Heart right ventricle (tissue), 16 donors: ENCODE results near the gene LIMCH1. TPM values are rescaled to one million over a fixed set of nuclear protein-coding genes. Genes with fewer than 3 reads are reported as not detected.

Experiments used
- ATAC-seq, 8 donors: fragments of 200-7000 bp; cut with Tn5 transposase; one replicate each; pipeline ENCODE4 v1.9.1; 2020; ENCODE audit warnings: mild to moderate bottlenecking in 8 of 8, moderate library complexity in 8 of 8, moderate number of reproducible peaks in 1 of 8
- DNase-seq, 2 donors: peaks; one replicate each; pipeline ENCODE4 v3.0.0-alpha.2; 2020
- H3K27ac ChIP-seq, 10 donors: fragments of 200-600 bp; sonication (generic) in 2 of 10; one replicate each; pipeline versions ENCODE4 v1.5.0 to v1.8.0; 2020 to 2022; ENCODE audit warnings: mild to moderate bottlenecking in 3 of 10
- H3K27me3 ChIP-seq, 7 donors: fragments of 200-600 bp; one replicate each; pipeline ENCODE4 v1.8.0; 2021 to 2022; ENCODE audit warnings: mild to moderate bottlenecking in 2 of 7
- H3K36me3 ChIP-seq, 9 donors: fragments of 200-600 bp; sonication (generic) in 1 of 9; one replicate each; pipeline versions ENCODE4 v1.5.0 to v1.8.0; 2020 to 2022; ENCODE audit warnings: mild to moderate bottlenecking in 2 of 9
- H3K4me1 ChIP-seq, 9 donors: fragments of 200-600 bp; sonication (generic) in 1 of 9; one replicate each; pipeline versions ENCODE4 v1.5.0 to v1.8.0; 2020 to 2022; ENCODE audit warnings: mild to moderate bottlenecking in 4 of 9
- H3K4me3 ChIP-seq, 10 donors: fragments of 200-600 bp; sonication (generic) in 2 of 10; one replicate each; pipeline versions ENCODE4 v1.5.0 to v1.8.0; 2020 to 2022; ENCODE audit warnings: mild to moderate bottlenecking in 7 of 10, moderate library complexity in 2 of 10
- H3K9me3 ChIP-seq, 11 donors: fragments of 200-600 bp in 10 of 11; sonication (generic) in 2 of 11; one replicate each; pipeline versions ENCODE4 v1.5.0 to v1.8.0; 2013 to 2022; ENCODE audit warnings: mild to moderate bottlenecking in 2 of 11, control low read depth in 1 of 11, moderate library complexity in 1 of 11
- CTCF ChIP-seq, 9 donors: fragments of 200-600 bp; sonication (generic) in 2 of 9; IDR thresholded peaks; one replicate each; pipeline versions ENCODE4 v1.5.0 to v1.8.0; 2021 to 2022; ENCODE audit warnings: antibody characterized with exemption in 9 of 9, mild to moderate bottlenecking in 5 of 9, moderate library complexity in 1 of 9
- WGBS, 2 donors: extraction: QIAGEN DNeasy Blood & Tissue Kit; methylation state at CpG; one replicate each; pipeline ENCODE4 v1.1.7; 2013; ENCODE audit warnings: inconsistent platforms in 1 of 2; 5-methylcytosine and 5-hydroxymethylcytosine counted together
- intact Hi-C, 10 donors: fragments of 100-400 bp; cut with DNase I; formaldehyde crosslinking; loops; one replicate each; pipeline versions ENCODE4 v1.11.1 to v1.14.2; 2022
- polyA plus RNA-seq, 2 donors: library from polyadenylated mRNA; stranded (reverse); fragments of 200-250 nt; gene quantifications; one replicate each; pipeline ENCODE4 v1.2.3, GENCODE V29; 2013
- total RNA-seq, 10 donors: library from RNA; stranded (reverse); fragmentation: NEBNext Ultra II Directional in 3 of 10; extraction: Animal tissue kit (Norgen Biotek cat#: 25700) in 3 of 10; gene quantifications; one replicate each; pipeline versions ENCODE4 v1.2.1 to v1.2.4, GENCODE V29; 2021 to 2023
- donor health status: Arrhythmogenic right ventricular cardiomyopathy.
- donor health status: ischemic (EF 13 %, LVEDD 7.1; RV severe dilation, severe dysfunction).
- donor health status: healthy with polysubstance abuse.
- donor health status: DM: no; HTN: yes; CAD: no.
- donor health status: DM: no; HTN: no; CAD: no.
- donor health status: ischemic (EF 25% LVEDD 6.9; RV normal size, moderate dysfunction).
- donor health status: ischemic (EF 25% LVEDD 5.7; RV mildly dilated, moderate dysfunction).
- donor health status: healthy.
- donor health status: DM: yes; HTN: yes; CAD: no.
- donor health status: Ischemic cardiomyopathy.
- donor health status: ischemic (EF 35%, LVEDD 5.7; RV mildly dilated, moderate dysfunction).
- donor health status: nonischemic (EF 11% LVEDD 7.7; RV severe dilation, severe dysfunction).
- donor health status: DM: yes; HTN: yes; CAD: no.
- donor health status: PGD.
- donor health status: ischemic (EF 29% LVEDD 5.4; RV normal size, mild dysfunction).
- donor health status: nonischemic (EF 23%, LVEDD 6.1; RV moderate dilation, normal function).

The LIMCH1 gene
- total and polyA plus RNA-seq, 12 donors: 28.4 to 410 (median 280) TPM

GRCh38 chr4:41539711-41540110 lies 1.8 kb downstream of the LIMCH1 start:
- DNase-seq (no peak), ATAC-seq (no peak)
- intact Hi-C loops: loop anchor here in 7 of 10 donors (5.0 to 10.0 kb wide), 10 partner anchors 53 to 255 kb away; no protein-coding TSS in a partner anchor
- Histone ChIP-seq H3K27ac (peak overlapping the region in 9 of 10 donors; percentile 78 to 96 (median 90)), H3K4me1 (peaks cover 16 to 100% (median 97%) of the 10 kb centered on the region in 9 donors), H3K36me3 (no peaks in the 10 kb centered on the region), H3K27me3 (no peaks in the 10 kb centered on the region), H3K4me3 (peak overlapping the region in 8 of 10 donors; percentile 12 to 47 (median 41)), H3K9me3 (no peaks in the 10 kb centered on the region)
- no peak for TF ChIP-seq CTCF (IDR thresholded peaks at IDR 0.05)

GRCh38 chr4:41540687-41541086 lies 2.7 kb downstream of the LIMCH1 start:
- 72% methylated on average over 5 of the region's 5 CpGs for WGBS, 2 donors
- Histone ChIP-seq H3K4me1 (peaks cover 20 to 100% (median 97%) of the 10 kb centered on the region in 9 donors), H3K4me3 (no peak overlapping the region), H3K27ac (peak overlapping the region in 9 of 10 donors; percentile 78 to 96 (median 90)), H3K9me3 (no peaks in the 10 kb centered on the region), H3K27me3 (no peaks in the 10 kb centered on the region), H3K36me3 (no peaks in the 10 kb centered on the region)
- intact Hi-C loops: loop anchor here in 2 of 10 donors (5.0 to 10.0 kb wide), 2 partner anchors 52 to 106 kb away; no protein-coding TSS in a partner anchor
- no peak for TF ChIP-seq CTCF (IDR thresholded peaks at IDR 0.05)
- ATAC-seq (no peak), DNase-seq (no peak)

DNA sequence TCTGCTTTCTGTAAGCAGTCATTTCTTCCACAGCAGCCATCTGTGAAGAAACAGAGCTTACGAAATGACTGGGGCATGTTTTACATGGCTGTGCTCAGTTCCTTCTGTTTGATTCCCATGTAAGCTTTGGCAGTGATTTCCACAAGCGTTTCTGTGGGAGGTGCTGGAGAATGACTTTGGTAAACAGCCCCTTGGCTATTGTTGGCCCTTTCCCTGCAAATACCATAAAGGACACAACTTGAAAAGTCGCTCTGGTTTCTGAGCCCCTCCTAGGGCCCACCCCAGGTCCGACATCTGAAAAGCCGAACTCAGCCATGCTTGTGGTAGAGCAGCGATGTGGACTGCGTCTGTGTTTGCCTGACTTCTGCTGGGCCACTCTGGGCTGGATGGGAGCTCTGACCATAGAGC lies 3.7 kb downstream of the LIMCH1 start:
- peak overlapping the region; percentile 31 to 96 (median 84) for H3K27ac ChIP-seq
- 71 to 72% methylated on average over 7 of the region's 7 CpGs for WGBS, 2 donors
- H3K4me1 ChIP-seq: peaks cover 21 to 100% (median 93%) of the 10 kb centered on the region in 9 donors
- H3K27me3 ChIP-seq: no peaks in the 10 kb centered on the region
- no peak overlapping the region for H3K4me3 ChIP-seq
- H3K9me3 ChIP-seq: no peaks in the 10 kb centered on the region
- DNase-seq (peak in 1 of 2 donors; percentile 33), ATAC-seq (peak in 5 of 8 donors; percentile 12 to 40 (median 26))
- H3K36me3 ChIP-seq: no peaks in the 10 kb centered on the region
- no peak for TF ChIP-seq CTCF (IDR thresholded peaks at IDR 0.05)
- intact Hi-C loops: loop anchor here in 2 of 10 donors (5.0 to 10.0 kb wide), 2 partner anchors 51 to 107 kb away; no protein-coding TSS in a partner anchor

GRCh38 chr4:41542526-41543275 lies 4.7 kb downstream of the LIMCH1 start:
- ATAC-seq (no peak), DNase-seq (no peak)
- H3K27me3 ChIP-seq: no peaks in the 10 kb centered on the region
- H3K4me3 ChIP-seq: no peak overlapping the region
- 49 to 53% methylated on average over 5 of the region's 5 CpGs for WGBS, 2 donors
- no peaks in the 10 kb centered on the region for H3K36me3 ChIP-seq
- peak overlapping the region in 6 of 10 donors; percentile 3 to 96 (median 92) for H3K27ac ChIP-seq
- no peaks in the 10 kb centered on the region for H3K9me3 ChIP-seq
- peaks cover 21 to 97% (median 82%) of the 10 kb centered on the region in 9 donors for H3K4me1 ChIP-seq
- TF ChIP-seq CTCF (IDR thresholded peaks at IDR 0.05): no peak
- intact Hi-C loops: loop anchor here in 2 of 10 donors (5.0 to 10.0 kb wide), 2 partner anchors 50 to 108 kb away; no protein-coding TSS in a partner anchor
